Immature natural killer cell (primary cell): ENCODE data around the gene ADIPOR2. TPM values are rescaled to one million over a fixed set of nuclear protein-coding genes. Genes with fewer than 3 reads are reported as not detected.

Experiments used
- DNase-seq, 3 donors: peaks; one replicate each; pipeline ENCODE4 v3.0.0; 2022; ENCODE audit warnings: mixed read lengths in 1 of 3
- H3K27ac Mint-ChIP-seq, 6 donors: one replicate each; pipeline ENCODE4 v1.8.0; 2020; ENCODE audit warnings: mixed read lengths in 6 of 6, mild to moderate bottlenecking in 5 of 6, inconsistent platforms in 4 of 6, moderate library complexity in 3 of 6
- H3K27me3 Mint-ChIP-seq, 3 donors: one replicate each; pipeline ENCODE4 v1.8.0; 2020 to 2021; ENCODE audit warnings: low read depth in 3 of 3, mild to moderate bottlenecking in 3 of 3, mixed read lengths in 3 of 3, moderate library complexity in 3 of 3, inconsistent platforms in 1 of 3
- H3K36me3 Mint-ChIP-seq, 3 donors: one replicate each; pipeline ENCODE4 v1.8.0; 2020; ENCODE audit warnings: mixed read lengths in 3 of 3, inconsistent platforms in 2 of 3, mild to moderate bottlenecking in 2 of 3
- H3K4me1 Mint-ChIP-seq, 2 donors: one replicate each; pipeline ENCODE4 v1.8.0; 2020; ENCODE audit warnings: inconsistent platforms in 2 of 2, mild to moderate bottlenecking in 2 of 2, mixed read lengths in 2 of 2, moderate library complexity in 1 of 2
- H3K4me3 Mint-ChIP-seq, 5 donors: one replicate each; pipeline ENCODE4 v1.8.0; 2020; ENCODE audit warnings: mild to moderate bottlenecking in 5 of 5, mixed read lengths in 5 of 5, inconsistent platforms in 3 of 5, moderate library complexity in 3 of 5
- H3K9me3 Mint-ChIP-seq, 6 donors: one replicate each; pipeline ENCODE4 v1.8.0; 2020; ENCODE audit warnings: mild to moderate bottlenecking in 6 of 6, mixed read lengths in 6 of 6, inconsistent platforms in 4 of 6, moderate library complexity in 3 of 6
- polyA plus RNA-seq, 3 donors: library from polyadenylated mRNA; unstranded; fragments of 300-500 nt; fragmentation: Illumina TruSeq; gene quantifications; one replicate each; pipeline ENCODE4 v1.2.3, GENCODE V29; 2021

ADIPOR2 gene
- polyA plus RNA-seq, result 10 to 100 TPM in 1 of 3 donors, 1 to 10 TPM in 2; 4.6 to 11.3 (median 4.7) TPM

DNA sequence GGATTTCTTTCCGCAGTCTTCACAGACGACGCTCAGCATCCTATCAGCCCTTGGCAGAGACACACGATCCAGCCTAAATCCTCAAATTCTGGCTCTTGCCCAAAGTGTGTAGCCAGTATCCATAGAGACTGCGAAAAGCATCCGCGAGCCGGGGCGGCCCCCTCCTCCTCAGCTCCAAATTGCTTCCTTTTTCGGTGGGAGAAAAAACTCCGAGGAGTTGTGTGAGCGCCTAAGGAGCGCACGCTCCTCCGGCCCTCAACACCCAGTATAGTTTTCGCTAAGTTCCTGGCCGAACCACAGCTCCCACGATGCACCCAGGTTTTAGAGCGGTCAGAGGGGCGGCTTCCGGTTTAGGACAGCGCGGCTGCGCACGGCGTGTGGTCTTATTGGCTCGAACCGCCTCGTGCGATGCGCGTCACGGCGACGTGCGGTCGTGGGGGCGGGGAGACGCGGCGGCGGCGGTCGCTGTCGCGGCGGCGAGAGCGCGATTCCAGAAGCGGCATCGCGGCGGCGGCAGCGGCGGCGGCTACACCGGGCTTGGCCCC lies at the start of gene ADIPOR2:
ADIPOR2 (plus strand) TSS at position 493 of the 545 bp plus-strand sequence. CDS start 63,274 bp downstream, outside the sequence.
- peak; percentile 95 to 96 (median 95) for DNase-seq
- Mint-ChIP-seq H3K4me1 (peaks cover 37 to 48% of the 10 kb centered on the region in 2 donors), H3K27ac (peak within 1 kb of the TSS; percentile 97 to 99 (median 98)), H3K36me3 (no peaks in the 10 kb centered on the region), H3K27me3 (peaks cover 9 to 22% (median 15%) of the 10 kb centered on the region in 3 donors), H3K4me3 (peak within 1 kb of the TSS; percentile 89 to 98 (median 94)), H3K9me3 (no peaks in the 10 kb centered on the region)

GRCh38 chr12:1642513-1642912 lies 48.4 kb upstream of the ADIPOR2 start:
- peaks cover 0 to 6% of the 10 kb centered on the region in 2 donors for H3K4me1 Mint-ChIP-seq
- no peaks in the 10 kb centered on the region for H3K9me3 Mint-ChIP-seq
- peaks cover 2% of the 10 kb centered on the region in 3 donors for H3K27me3 Mint-ChIP-seq
- no peaks in the 10 kb centered on the region for H3K36me3 Mint-ChIP-seq
- H3K4me3 Mint-ChIP-seq, result no peak overlapping the region
- no peak for DNase-seq
- H3K27ac Mint-ChIP-seq, result no peak overlapping the region

GRCh38 chr12:1643043-1643442 lies 47.8 kb upstream of the ADIPOR2 start:
- DNase-seq, result no peak
- Mint-ChIP-seq H3K27ac (no peak overlapping the region), H3K27me3 (peaks cover 0 to 2% (median 2%) of the 10 kb centered on the region in 3 donors), H3K4me1 (peaks cover 0 to 6% of the 10 kb centered on the region in 2 donors), H3K36me3 (no peaks in the 10 kb centered on the region), H3K9me3 (no peaks in the 10 kb centered on the region), H3K4me3 (no peak overlapping the region)

DNA sequence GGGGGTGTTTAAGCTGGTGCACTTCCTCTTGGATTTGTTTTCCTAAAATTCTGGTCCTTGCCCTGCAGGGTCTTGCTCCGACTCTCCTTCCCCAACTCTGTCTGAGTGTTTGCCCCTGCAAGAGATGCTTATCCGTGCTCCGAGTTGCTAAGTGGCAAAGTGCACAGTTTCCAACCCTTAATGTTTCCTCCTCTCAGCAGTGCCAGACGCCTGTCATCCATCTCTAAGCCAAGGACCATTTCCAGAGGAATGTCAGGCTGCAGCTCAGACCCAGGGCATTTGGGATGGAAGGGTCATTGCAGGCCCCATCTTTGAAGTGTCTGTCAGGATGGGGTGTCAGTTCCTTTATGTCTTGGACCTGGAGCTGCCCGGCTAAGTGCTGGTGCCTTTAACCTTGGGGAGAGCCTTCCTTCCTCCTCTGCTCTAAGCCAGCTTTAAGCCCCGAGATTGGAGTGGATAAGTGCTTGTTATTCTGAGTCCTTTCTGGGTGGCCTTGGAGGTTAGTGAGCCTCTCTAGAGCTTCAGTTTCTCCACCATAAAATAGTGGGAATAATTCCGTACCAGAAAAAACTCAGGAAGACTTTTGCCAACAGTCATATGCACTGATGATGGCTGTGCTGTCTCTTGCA lies 46.9 kb upstream of the ADIPOR2 start:
- no peaks in the 10 kb centered on the region for H3K9me3 Mint-ChIP-seq
- no peak for DNase-seq
- H3K4me3 Mint-ChIP-seq, result no peak overlapping the region
- H3K4me1 Mint-ChIP-seq, result peaks cover 0 to 6% of the 10 kb centered on the region in 2 donors
- no peaks in the 10 kb centered on the region for H3K36me3 Mint-ChIP-seq
- no peak overlapping the region for H3K27ac Mint-ChIP-seq
- H3K27me3 Mint-ChIP-seq, result peaks cover 0 to 2% (median 2%) of the 10 kb centered on the region in 3 donors

DNA sequence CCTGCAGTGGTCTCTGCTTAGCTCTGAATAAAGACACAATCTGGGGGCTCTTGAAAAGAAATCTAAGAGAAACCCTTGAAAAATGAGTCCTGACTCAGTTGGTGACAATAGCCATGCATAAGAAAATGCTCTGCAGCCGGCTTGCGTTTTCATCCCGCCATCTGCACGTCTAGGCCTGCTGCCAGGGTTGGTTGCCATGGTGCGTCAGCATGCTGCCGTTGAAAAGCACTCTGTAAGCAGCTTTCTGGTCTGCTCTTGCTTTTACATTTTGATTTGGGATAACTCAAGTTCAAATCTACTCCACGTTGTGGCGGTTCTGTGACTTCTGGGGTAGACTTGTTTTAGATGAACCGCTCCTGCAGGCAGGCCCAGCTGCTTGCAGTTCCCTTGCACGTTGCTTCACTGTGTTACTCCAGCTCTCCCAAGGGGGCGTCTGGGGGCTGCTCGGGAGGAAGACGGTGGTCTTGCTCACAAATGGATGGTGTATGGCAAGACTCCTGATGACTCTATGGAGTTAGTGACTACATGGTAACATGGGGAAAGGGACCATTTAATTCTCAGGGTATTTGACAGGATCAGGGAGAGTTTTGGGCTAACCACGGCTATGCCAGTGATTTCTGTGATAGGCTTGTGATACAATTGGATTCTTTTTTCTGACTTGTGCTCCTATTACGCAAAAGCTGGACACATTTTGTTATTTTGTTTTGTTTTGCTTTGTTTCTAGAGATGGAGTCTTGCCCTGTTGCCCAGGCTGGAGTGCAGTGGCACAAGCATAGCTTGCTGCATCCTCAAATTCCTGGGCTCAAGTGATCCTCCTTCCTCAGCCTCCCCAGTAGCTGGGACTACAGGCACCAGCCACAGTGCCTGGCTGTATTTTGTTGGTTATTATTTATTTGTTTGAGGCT lies 46.1 kb upstream of the ADIPOR2 start:
- DNase-seq, result no peak
- H3K4me1 Mint-ChIP-seq, result peaks cover 0 to 6% of the 10 kb centered on the region in 2 donors
- H3K36me3 Mint-ChIP-seq, result no peaks in the 10 kb centered on the region
- no peak overlapping the region for H3K4me3 Mint-ChIP-seq
- H3K27ac Mint-ChIP-seq, result no peak overlapping the region
- no peaks in the 10 kb centered on the region for H3K9me3 Mint-ChIP-seq
- peaks cover 0 to 5% (median 2%) of the 10 kb centered on the region in 3 donors for H3K27me3 Mint-ChIP-seq

GRCh38 chr12:1645819-1646218 lies 45.1 kb upstream of the ADIPOR2 start:
- Mint-ChIP-seq H3K27me3 (peaks cover 0 to 7% (median 3%) of the 10 kb centered on the region in 3 donors), H3K27ac (no peak overlapping the region), H3K4me1 (peaks cover 0 to 6% of the 10 kb centered on the region in 2 donors), H3K36me3 (no peaks in the 10 kb centered on the region), H3K9me3 (no peaks in the 10 kb centered on the region), H3K4me3 (no peak overlapping the region)
- DNase-seq, result no peak

DNA sequence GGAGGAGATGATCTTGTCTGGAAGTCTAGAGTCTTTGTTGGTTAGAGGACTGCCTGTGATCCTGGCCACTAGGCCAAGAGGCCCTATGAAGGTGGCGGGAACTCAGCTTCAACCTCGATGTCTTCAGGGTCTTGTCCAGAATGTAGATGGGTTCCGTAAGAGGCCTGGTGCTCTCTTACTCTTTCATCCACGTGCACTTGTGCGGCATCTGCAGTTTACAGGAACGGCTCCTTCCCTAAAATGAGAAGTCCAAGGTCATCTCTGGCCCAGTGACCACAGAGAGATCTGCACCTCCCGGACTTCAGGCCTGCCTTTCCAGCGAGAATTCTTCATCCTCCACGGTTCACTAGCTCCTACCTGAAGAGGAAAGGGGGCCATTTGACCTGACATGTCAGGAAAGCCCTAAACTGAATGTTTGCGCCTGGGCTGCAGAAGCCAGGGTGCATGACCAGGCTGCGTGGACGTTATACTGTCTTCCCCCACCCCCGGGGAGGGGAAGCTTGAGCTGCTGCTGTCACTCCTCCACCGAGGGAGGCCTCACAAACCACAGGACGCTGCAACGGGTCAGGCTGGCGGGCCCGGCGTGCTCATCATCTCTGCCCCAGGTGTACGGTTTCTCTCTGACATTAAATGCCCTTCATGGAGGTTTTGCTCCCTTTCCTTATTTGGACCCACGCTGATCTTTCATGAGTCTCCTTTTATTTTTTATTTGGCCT lies 44.1 kb upstream of the ADIPOR2 start:
- Mint-ChIP-seq H3K9me3 (no peaks in the 10 kb centered on the region), H3K27ac (no peak overlapping the region), H3K4me3 (no peak overlapping the region), H3K4me1 (peaks cover 0 to 6% of the 10 kb centered on the region in 2 donors), H3K27me3 (peaks cover 2 to 9% (median 3%) of the 10 kb centered on the region in 3 donors), H3K36me3 (no peaks in the 10 kb centered on the region)
- DNase-seq, result no peak

DNA sequence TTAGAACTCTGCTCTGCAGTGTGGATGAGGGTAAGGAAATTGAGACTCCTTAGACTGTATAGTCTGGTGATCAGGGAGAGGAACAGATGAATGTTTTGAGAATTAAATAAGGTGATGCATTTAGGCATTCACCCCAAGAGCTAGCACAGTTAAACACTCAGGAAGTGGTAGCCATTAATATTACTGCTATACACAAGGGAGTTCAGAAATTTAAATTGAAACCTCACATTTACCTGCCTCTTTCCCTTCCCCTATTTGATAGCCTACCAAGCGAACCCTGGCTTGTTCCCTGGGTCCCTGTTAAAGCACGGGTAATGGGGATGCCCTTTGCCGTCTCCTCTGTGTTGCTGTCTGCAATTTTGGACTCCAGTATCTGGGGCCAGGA lies 43.6 kb upstream of the ADIPOR2 start:
- Mint-ChIP-seq H3K4me1 (peaks cover 0 to 6% of the 10 kb centered on the region in 2 donors), H3K27me3 (peaks cover 2 to 7% (median 3%) of the 10 kb centered on the region in 3 donors), H3K9me3 (no peaks in the 10 kb centered on the region), H3K4me3 (no peak overlapping the region), H3K27ac (no peak overlapping the region), H3K36me3 (no peaks in the 10 kb centered on the region)
- no peak for DNase-seq

- Mint-ChIP-seq H3K9me3 (no peaks in the 10 kb centered on the region), H3K4me3 (no peak overlapping the region), H3K36me3 (no peaks in the 10 kb centered on the region), H3K27me3 (peaks cover 2 to 9% (median 6%) of the 10 kb centered on the region in 3 donors), H3K4me1 (peaks cover 3 to 6% of the 10 kb centered on the region in 2 donors), H3K27ac (peak overlapping the region in 1 of 6 donors; percentile 39)
- DNase-seq, result no peak
Observed at GRCh38 chr12:1650260-1650977, 40.5 kb upstream of the ADIPOR2 start.

DNA sequence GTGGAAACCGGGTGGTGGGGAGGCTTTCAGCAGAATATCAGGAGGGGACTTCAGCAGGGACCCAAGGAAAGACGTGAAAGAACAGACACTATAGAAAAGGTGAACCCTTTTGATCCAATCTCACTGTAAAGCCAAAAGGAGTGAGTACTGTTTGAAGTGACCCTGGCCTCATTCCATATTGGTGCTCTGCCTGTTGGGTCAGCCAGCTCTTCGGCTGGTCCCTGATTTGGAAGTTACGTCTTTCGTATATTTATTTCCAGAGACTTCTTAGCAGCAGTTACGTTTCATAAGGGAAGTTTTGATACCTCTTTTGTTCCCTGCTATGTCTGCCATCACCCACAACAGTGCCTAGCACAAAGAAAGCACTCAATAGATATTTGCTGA lies 39.9 kb upstream of the ADIPOR2 start:
- Mint-ChIP-seq H3K27ac (no peak overlapping the region), H3K27me3 (peaks cover 2 to 9% (median 6%) of the 10 kb centered on the region in 3 donors), H3K4me1 (peaks cover 3 to 6% of the 10 kb centered on the region in 2 donors), H3K36me3 (no peaks in the 10 kb centered on the region), H3K4me3 (no peak overlapping the region), H3K9me3 (no peaks in the 10 kb centered on the region)
- no peak for DNase-seq

DNA sequence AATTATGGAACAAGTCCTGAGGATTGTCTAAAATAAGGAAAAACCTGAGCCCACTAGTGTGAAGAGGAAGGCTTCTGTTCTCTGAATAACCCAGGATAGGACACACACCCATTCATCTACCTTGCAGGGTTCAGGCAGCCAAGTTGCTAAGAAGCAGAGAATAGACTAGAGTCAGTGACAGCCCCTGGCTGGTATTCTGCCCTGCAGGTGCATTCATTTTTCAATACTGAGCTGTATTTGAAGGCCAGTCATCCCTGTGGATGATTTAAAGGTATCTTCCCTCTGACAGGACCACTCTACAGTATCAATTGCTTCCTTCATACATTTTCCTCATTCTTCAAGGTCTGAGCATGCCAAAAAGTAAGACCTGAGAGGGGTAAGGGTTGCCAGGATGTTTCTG lies 38.9 kb upstream of the ADIPOR2 start:
- H3K27me3 Mint-ChIP-seq, result peaks cover 2 to 9% (median 6%) of the 10 kb centered on the region in 3 donors
- no peaks in the 10 kb centered on the region for H3K9me3 Mint-ChIP-seq
- no peak overlapping the region for H3K4me3 Mint-ChIP-seq
- H3K4me1 Mint-ChIP-seq, result peaks cover 3 to 4% of the 10 kb centered on the region in 2 donors
- H3K27ac Mint-ChIP-seq, result no peak overlapping the region
- no peak for DNase-seq
- no peaks in the 10 kb centered on the region for H3K36me3 Mint-ChIP-seq

DNA sequence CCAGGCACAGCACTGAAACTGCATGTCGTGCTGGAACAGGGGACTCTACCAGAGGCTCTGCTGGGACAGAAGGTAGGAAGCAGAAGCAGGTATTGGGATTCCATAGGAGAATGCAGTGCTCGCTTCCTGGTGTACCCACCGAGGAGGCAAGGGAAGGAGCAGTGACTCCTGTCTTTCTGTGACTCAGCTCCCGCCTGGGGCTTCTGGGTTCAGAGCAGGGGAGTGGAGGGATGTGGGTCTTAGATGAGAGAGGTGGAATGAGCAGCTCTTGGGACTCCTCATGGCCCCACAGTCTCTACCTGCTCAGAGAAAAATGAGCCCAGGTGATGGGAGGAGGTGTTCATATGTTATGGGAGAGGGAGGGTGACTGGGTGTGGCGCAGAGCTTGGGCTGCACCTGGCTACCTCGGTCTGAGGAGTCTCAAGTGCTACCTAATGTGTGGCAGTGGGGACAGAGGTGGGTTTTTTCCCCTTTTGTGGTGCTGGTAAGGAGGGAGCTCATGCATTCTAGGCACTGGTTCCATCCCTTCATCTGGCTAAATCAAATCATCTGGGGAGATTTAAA lies 35.6 kb upstream of the ADIPOR2 start:
- no peaks in the 10 kb centered on the region for H3K9me3 Mint-ChIP-seq
- no peak overlapping the region for H3K4me3 Mint-ChIP-seq
- peaks cover 3 to 5% of the 10 kb centered on the region in 2 donors for H3K4me1 Mint-ChIP-seq
- no peak for DNase-seq
- H3K27ac Mint-ChIP-seq, result peak overlapping the region in 2 of 6 donors; percentile 42 to 55
- H3K27me3 Mint-ChIP-seq, result peaks cover 2 to 6% (median 5%) of the 10 kb centered on the region in 3 donors
- no peaks in the 10 kb centered on the region for H3K36me3 Mint-ChIP-seq

DNA sequence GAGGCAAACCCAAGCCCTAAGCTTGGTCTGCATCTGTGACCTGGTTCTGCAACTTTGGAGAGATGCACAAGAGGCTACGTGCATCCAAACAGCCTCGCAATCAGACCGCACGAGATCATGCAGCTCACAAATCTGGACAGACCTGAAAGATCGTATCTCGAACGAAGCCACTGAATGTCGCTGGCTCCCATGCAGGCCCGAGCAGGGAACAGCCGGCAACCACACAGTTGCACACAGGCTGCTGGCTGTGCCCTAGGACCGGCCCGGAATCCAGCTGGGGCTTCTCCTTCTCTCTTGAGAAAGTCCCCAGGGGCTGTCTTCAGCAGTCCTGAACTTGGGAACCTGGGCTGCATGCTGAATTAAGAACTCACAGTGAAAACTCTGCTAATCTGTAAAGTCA lies 34.0 kb upstream of the ADIPOR2 start:
- no peak overlapping the region for H3K4me3 Mint-ChIP-seq
- peaks cover 2 to 8% (median 3%) of the 10 kb centered on the region in 3 donors for H3K27me3 Mint-ChIP-seq
- peaks cover 7 to 9% of the 10 kb centered on the region in 2 donors for H3K4me1 Mint-ChIP-seq
- no peaks in the 10 kb centered on the region for H3K9me3 Mint-ChIP-seq
- no peak for DNase-seq
- H3K36me3 Mint-ChIP-seq, result no peaks in the 10 kb centered on the region
- H3K27ac Mint-ChIP-seq, result peak overlapping the region in 2 of 6 donors; percentile 17 to 34
